B cell (primary cell): Measurements from ENCODE around the gene PAQR5. TPM values are rescaled to one million over a fixed set of nuclear protein-coding genes. Genes with fewer than 3 reads are reported as not detected.

ENCODE experiments used
- ATAC-seq: fragments of 200-7000 bp; cut with Tn5 transposase; one replicate; pipeline ENCODE4 v1.10.0; 2021; ENCODE audit warnings: low read depth, mild to moderate bottlenecking, moderate number of reproducible peaks, moderate library complexity
- CTCF ChIA-PET: fragments of 350-600 bp; sonication (Branson Sonifier 250); formaldehyde crosslinking; loops from one replicate; lab custom pipeline; 2021; ENCODE audit warnings: antibody characterized with exemption, inconsistent platforms; lab: Charles Lee
- POLR2A ChIA-PET: fragments of 350-600 bp; sonication (Branson Sonifier 250); formaldehyde crosslinking; loops from one replicate; lab custom pipeline; 2021; ENCODE audit warnings: antibody characterized with exemption; lab: Charles Lee
- DNase-seq: peaks from one replicate; pipeline ENCODE4 v3.0.0; 2013
- H2AFZ ChIP-seq: 2 replicates; pipeline ENCODE4 v1.6.1; 2012; ENCODE audit warnings: mild to moderate bottlenecking, low read depth, low read length; ENCODE audit not compliant: insufficient read depth, poor library complexity, severe bottlenecking
- H3K27ac ChIP-seq, 2 donors: 1 replicate in 1 of 2; 2 replicates in 1 of 2; pipeline ENCODE4 v1.5.1; 2012 to 2013; ENCODE audit warnings: low read length in 2 of 2, mild to moderate bottlenecking in 2 of 2, moderate library complexity in 1 of 2
- H3K27me3 ChIP-seq, 4 experiments: fragments of 200-600 bp in 1 of 4; sonication (generic) in 1 of 4; replicated peaks in 1 of 4; 1 replicate in 2 of 4; 2 replicates in 2 of 4; pipeline versions ENCODE4 v1.6.1 to v1.7.0; 2013 to 2016; ENCODE audit warnings: low read length in 3 of 4, mild to moderate bottlenecking in 2 of 4, mixed read lengths in 1 of 4, moderate library complexity in 1 of 4; ENCODE audit not compliant: insufficient read depth in 4 of 4, control insufficient read depth in 3 of 4; ENCODE audit errors: control extremely low read depth in 1 of 4
- H3K36me3 ChIP-seq, 2 experiments: replicated peaks in 1 of 2; 1 replicate in 1 of 2; 2 replicates in 1 of 2; pipeline versions ENCODE4 v1.6.1 to v1.7.1; 2013; ENCODE audit warnings: low read length in 1 of 2; ENCODE audit not compliant: insufficient read depth in 2 of 2, control insufficient read depth in 1 of 2; ENCODE audit errors: control extremely low read depth in 1 of 2, extremely low read depth in 1 of 2
- H3K4me1 ChIP-seq, 2 donors: fragments of 200-600 bp in 1 of 2; sonication (generic) in 1 of 2; 1 replicate in 1 of 2; 2 replicates in 1 of 2; pipeline versions ENCODE4 v1.5.1 to v1.6.1; 2013 to 2017; ENCODE audit warnings: low read length in 2 of 2; ENCODE audit not compliant: control insufficient read depth in 2 of 2, insufficient read depth in 2 of 2
- H3K4me2 ChIP-seq: replicated peaks from 2 replicates; pipeline ENCODE3; 2012; ENCODE audit warnings: mild to moderate bottlenecking, low read depth, low read length; ENCODE audit not compliant: poor library complexity, severe bottlenecking
- H3K4me3 ChIP-seq, 5 experiments: fragments of 200-600 bp in 1 of 5; sonication (generic) in 1 of 5; 1 replicate in 3 of 5; 2 replicates in 2 of 5; pipeline versions ENCODE4 v1.5.1 to v1.7.0; 2011 to 2016; ENCODE audit warnings: low read length in 4 of 5, mild to moderate bottlenecking in 4 of 5, low read depth in 2 of 5, control low read depth in 1 of 5, moderate library complexity in 1 of 5; ENCODE audit not compliant: insufficient read depth in 1 of 5; ENCODE audit errors: control extremely low read depth in 1 of 5, extremely low read depth in 1 of 5
- H3K79me2 ChIP-seq: fragments of 200-600 bp; sonication (generic); one replicate; pipeline ENCODE4 v1.6.0; 2016; ENCODE audit warnings: low read length; ENCODE audit not compliant: control insufficient read depth, insufficient read depth
- H3K9ac ChIP-seq: fragments of 200-600 bp; sonication (generic); 2 replicates; pipeline ENCODE4 v1.6.1; 2017; ENCODE audit warnings: mild to moderate bottlenecking, low read length, moderate library complexity
- H3K9me3 ChIP-seq, 3 donors: one replicate each; pipeline versions ENCODE4 v1.6.1 to v1.7.1; 2013; ENCODE audit warnings: low read length in 2 of 3; ENCODE audit not compliant: control insufficient read depth in 2 of 3, insufficient read depth in 1 of 3; ENCODE audit errors: control extremely low read depth in 1 of 3
- H4K20me1 ChIP-seq: 2 replicates; pipeline ENCODE4 v1.6.0; 2012; ENCODE audit warnings: mild to moderate bottlenecking, low read length; ENCODE audit not compliant: insufficient read depth, control insufficient read depth, poor library complexity, severe bottlenecking
- H3K27ac Mint-ChIP-seq: one replicate; pipeline ENCODE4 v1.8.0; 2021; ENCODE audit warnings: mixed read lengths
- H3K27me3 Mint-ChIP-seq: one replicate; pipeline ENCODE4 v1.8.0; 2021; ENCODE audit warnings: mixed read lengths
- H3K4me1 Mint-ChIP-seq: one replicate; pipeline ENCODE4 v1.8.0; 2021; ENCODE audit warnings: mixed read lengths
- H3K4me3 Mint-ChIP-seq: one replicate; pipeline ENCODE4 v1.8.0; 2021; ENCODE audit warnings: mixed read lengths
- H3K9me3 Mint-ChIP-seq: one replicate; pipeline ENCODE4 v1.8.0; 2022; ENCODE audit warnings: mixed read lengths; ENCODE audit not compliant: insufficient read depth
- CTCF ChIP-seq: fragments of 200-600 bp; IDR thresholded peaks from one replicate; pipeline ENCODE4 v1.8.0; 2022; ENCODE audit warnings: antibody characterized with exemption, mild to moderate bottlenecking
- EZH2 ChIP-seq: IDR thresholded peaks from 2 replicates; pipeline ENCODE4 v1.6.1; 2012; ENCODE audit warnings: borderline replicate concordance, low read depth, mild to moderate bottlenecking, moderate library complexity, low read length; ENCODE audit not compliant: insufficient read depth, poor library complexity, severe bottlenecking
- WGBS: methylation state at CpG from one replicate; pipeline ENCODE4 v1.1.5; 2013; ENCODE audit warnings: missing lambda C conversion rate; ENCODE audit not compliant: insufficient coverage; 5-methylcytosine and 5-hydroxymethylcytosine counted together
- intact Hi-C: fragments of 100-400 bp; cut with micrococcal nuclease; formaldehyde crosslinking; loops from one replicate; pipeline ENCODE4 v1.10.0; 2022
- polyA plus RNA-seq: library from polyadenylated mRNA; depleted of rRNA; stranded (reverse); fragments of >200 nt; gene quantifications from 2 replicates; pipeline ENCODE4 v1.2.3, GENCODE V29; 2012
- total RNA-seq, 2 donors: library from RNA; stranded (reverse); fragments of 120-200 nt in 1 of 2; gene quantifications; 1 replicate in 1 of 2; 2 replicates in 1 of 2; pipeline versions ENCODE4 v1.2.3 to v1.2.4, GENCODE V29; 2013 to 2022

The PAQR5 gene
- total and polyA plus RNA-seq, 2 donors (not counting 1 experiment from before 2014, with no cell fraction given), result not detected

- POLR2A ChIA-PET, result no interaction called here
- DNase-seq (no peak), ATAC-seq (no peak)
- CTCF ChIA-PET, result no interaction called here
- Mint-ChIP-seq H3K27ac (no peak overlapping the region), H3K27me3 (peaks cover 20% of the 10 kb centered on the region), H3K4me3 (no peak overlapping the region), H3K4me1 (peaks cover under 1% of the 10 kb centered on the region), H3K9me3 (no peaks in the 10 kb centered on the region)
- intact Hi-C loops, result no loop called here
- TF ChIP-seq CTCF, result no peak
- no peak for TF ChIP-seq EZH2
- Histone ChIP-seq H3K9ac (no peak overlapping the region), H4K20me1 (no peaks in the 10 kb centered on the region), H3K27me3 (peaks cover 0 to 2% (median 0%) of the 10 kb centered on the region in 4 experiments), H3K4me2 (no peak overlapping the region), H3K27ac (no peak overlapping the region), H3K4me1 (peaks cover 0 to 4% of the 10 kb centered on the region in 2 donors), H3K36me3 (no peaks in the 10 kb centered on the region), H3K79me2 (no peaks in the 10 kb centered on the region), H2AFZ (no peak overlapping the region), H3K4me3 (no peak overlapping the region), H3K9me3 (no peaks in the 10 kb centered on the region)
- WGBS, result 92% methylated on average over 6 of the region's 7 CpGs
Observed at GRCh38 chr15:69318033-69318432, 19.3 kb downstream of the PAQR5 start.

- Histone ChIP-seq H3K9me3 (no peaks in the 10 kb centered on the region), H3K4me3 (no peak overlapping the region), H4K20me1 (no peaks in the 10 kb centered on the region), H3K27ac (no peak overlapping the region), H3K4me2 (no peak overlapping the region), H3K4me1 (no peaks in the 10 kb centered on the region), H3K79me2 (no peaks in the 10 kb centered on the region), H3K27me3 (peaks cover 0 to 2% (median 0%) of the 10 kb centered on the region in 4 experiments), H2AFZ (no peak overlapping the region), H3K9ac (no peak overlapping the region), H3K36me3 (no peaks in the 10 kb centered on the region)
- Mint-ChIP-seq H3K27ac (no peak overlapping the region), H3K27me3 (peaks cover 24% of the 10 kb centered on the region), H3K9me3 (no peaks in the 10 kb centered on the region), H3K4me1 (no peaks in the 10 kb centered on the region), H3K4me3 (no peak overlapping the region)
- no peak for ATAC-seq
- CTCF ChIA-PET, result no interaction called here
- intact Hi-C loops, result no loop called here
- POLR2A ChIA-PET, result no interaction called here
- WGBS, result 46% methylated on average over 16 of the region's 19 CpGs
- TF ChIP-seq EZH2 (no peak), CTCF (no peak)
- DNase-seq, result no peak
Observed at GRCh38 chr15:69319384-69320375, 21.0 kb downstream of the PAQR5 start.
